T47D (cell line): ENCODE results near the gene HEY2.
"Not testable (repeated sequence)": the region's sequence is repeated elsewhere in the genome, so short reads cannot be mapped to it uniquely, and the experiment has no call there.

Experiments used
- DNase-seq, 2 experiments: peaks; one replicate each; pipeline versions ENCODE4 v3.0.0 to v3.0.0-alpha.2; 2011 to 2012; ENCODE audit warnings: low read depth in 1 of 2, low spot score in 1 of 2
- JUND ChIP-seq: IDR thresholded peaks from 2 replicates; pipeline ENCODE4 v1.6.1; 2012; ENCODE audit warnings: low read depth
- in situ Hi-C: cut with HindIII; loops from 2 replicates; pipeline ENCODE4 v1.10.0; 2016; ENCODE audit warnings: low sequenced_read_pairs, low pct_unique_long_range_greater_than_20kb

HEY2 gene

DNA sequence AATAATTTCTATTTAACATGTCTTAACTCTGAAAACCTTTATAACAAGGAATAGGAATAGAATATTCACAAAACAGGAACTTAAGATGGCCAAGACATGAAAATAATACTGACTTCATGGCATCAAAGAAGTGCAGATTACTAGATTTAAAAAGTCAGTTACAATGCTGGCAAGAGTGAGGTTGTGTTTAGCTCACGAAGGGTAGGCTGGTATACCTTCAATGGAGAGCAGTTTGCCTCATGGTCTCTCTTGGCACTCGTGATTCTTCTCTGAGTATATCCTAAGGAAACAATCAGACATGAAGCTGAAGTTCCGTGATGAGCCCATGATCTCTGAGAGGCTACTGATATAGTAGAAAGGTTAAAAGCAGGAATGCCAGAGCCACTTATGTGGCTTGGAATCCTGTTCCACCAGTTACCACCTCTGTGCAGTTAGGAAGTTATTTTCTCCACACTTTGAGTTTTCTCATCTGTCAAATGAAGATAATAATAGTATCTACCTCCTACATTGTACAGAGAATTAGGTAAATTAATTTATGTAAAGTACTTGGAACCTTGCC, 48.5 kb downstream of the HEY2 start:
- TF ChIP-seq JUND: no peak
- in situ Hi-C loops: no loop called here
- DNase-seq: no peak

DNA sequence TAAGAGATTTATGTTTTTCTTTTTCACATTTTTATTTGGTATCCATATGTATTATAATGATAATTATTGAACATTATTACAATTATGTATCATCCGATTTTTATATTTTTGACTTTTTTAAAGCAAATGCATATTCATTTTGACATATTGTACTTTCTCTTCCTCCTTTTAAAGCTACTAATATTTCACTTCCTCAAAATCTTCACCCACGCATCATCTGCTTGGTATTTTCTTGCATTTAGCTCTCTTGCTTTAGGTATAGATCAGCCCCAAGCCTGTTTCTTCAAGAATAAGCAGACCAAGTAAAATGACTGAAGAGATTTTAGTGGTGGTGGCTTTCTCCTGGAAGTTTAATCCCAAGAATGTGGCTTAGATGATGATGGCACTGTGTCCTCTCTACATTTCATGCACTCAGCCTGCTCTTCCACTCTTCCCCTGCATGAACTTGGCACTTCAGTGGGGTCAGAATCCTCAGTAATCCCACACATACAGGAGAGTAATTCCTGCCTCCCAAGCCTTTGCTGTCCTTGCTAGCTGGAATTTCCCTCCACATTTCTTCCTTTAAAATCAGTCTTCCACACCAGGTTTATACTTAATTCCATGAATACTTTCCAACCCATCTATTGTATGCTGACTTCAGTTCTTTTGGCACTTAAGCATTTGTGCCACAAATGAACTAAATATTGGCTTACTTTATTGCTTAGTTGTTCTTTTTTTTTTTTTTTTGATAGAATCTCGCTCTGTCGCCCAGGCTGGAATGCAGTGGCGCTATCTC, 49.5 kb downstream of the HEY2 start:
- in situ Hi-C loops: no loop called here
- DNase-seq: no peak
- no peak for TF ChIP-seq JUND

GRCh38 chr6:125802383-125802782, 53.0 kb downstream of the HEY2 start:
- TF ChIP-seq JUND: no peak
- in situ Hi-C loops: no loop called here
- DNase-seq: no peak

- in situ Hi-C loops: no loop called here
- no peak for DNase-seq
- TF ChIP-seq JUND: no peak
These were observed 53.5 kb downstream of the HEY2 start for GRCh38 chr6:125802943-125803377.

DNA sequence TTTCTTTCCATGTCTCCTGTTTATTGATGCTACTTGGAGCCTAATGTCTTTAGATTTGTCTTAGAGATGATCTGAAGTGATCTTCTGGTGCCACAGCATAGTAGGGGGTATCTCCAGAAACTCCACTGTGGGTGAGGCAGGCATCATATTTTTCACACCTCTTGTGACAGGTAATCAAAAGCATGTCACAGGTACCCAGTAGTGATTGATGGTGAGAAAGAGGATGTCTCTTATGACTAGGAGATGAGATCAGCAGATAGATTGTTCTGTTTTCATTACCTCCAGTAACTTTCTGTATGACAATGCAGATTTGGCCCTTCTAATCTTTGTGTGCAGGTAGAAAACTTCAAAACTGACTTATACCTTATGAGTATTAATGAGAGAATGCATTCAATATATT, 54.8 kb downstream of the HEY2 start:
- no peak for TF ChIP-seq JUND

DNA sequence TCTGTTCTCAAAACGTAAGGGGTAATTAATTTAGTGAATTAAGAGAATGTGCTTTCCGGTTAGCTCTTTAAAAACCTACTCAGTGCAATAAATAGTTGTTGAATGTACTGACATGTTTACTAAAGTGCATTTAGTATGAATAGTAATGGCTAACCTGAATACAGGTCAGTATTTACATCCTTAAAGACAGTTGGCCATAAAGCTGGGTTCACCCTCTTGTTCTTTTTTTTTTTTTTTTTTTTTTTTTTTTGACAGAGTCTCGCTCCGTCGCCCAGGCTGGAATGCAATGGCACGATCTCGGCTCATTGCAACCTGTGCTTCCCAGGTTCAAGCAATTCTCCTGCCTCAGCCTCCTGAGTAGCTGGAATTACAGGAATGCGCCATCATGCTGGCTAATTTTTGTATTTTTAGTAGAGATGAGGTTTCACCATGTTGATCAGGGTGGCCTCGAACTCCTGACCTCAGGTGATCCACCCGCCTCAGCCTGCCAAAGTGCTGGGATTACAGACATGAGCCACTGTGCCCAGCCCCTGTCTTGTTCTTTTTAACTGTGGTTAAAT, 55.5 kb downstream of the HEY2 start:
- in situ Hi-C loops, DNase-seq: not testable (repeated sequence)

More for the DNA sequence above, 54.8 kb downstream of the HEY2 start:
- no peak for DNase-seq
- in situ Hi-C loops: no loop called here

DNA sequence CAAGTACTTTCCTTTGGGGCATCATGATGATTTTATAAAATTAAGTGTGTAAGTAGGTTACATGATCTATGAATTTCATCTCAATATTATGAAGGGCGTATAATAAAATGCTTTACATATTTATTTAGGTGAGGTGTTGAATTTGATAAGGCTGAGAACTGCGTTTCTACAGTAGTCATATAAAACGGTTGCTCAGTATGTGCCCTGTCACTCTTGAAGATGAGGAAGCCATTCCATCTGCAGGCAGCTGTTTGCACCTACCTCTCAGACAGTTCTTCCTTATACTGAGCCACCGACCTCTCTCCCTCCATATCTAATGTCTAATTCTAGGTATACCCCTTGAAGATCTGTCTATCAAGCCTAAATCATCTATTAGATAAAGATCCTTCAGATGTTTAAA, 57.4 kb downstream of the HEY2 start:
- DNase-seq: no peak
- in situ Hi-C loops: no loop called here
- TF ChIP-seq JUND: no peak

- DNase-seq: no peak
- in situ Hi-C loops: no loop called here
- no peak for TF ChIP-seq JUND
These were observed 57.9 kb downstream of the HEY2 start for GRCh38 chr6:125807293-125807692.

DNA sequence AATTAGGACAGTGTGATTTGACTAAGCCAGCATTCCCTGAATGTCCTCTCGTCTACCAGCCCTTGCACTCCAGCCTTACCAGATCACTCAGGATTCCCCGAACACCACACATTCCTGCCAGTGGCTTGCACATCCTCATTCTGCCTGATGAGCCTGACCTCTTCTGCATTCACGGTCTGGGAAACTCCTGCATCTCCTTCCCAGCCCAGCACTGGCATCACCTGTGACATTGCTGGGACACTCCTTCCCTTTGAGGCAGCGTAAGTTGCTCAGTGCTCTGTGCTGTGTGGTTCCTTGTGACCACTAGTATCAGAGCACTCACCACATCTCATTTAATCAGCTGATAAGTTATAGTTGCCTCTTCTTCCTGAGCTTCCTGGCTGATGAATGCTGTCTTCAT, 58.6 kb downstream of the HEY2 start:
- DNase-seq: no peak
- no peak for TF ChIP-seq JUND

GRCh38 chr6:125808591-125808990, 59.2 kb downstream of the HEY2 start:
- no peak for DNase-seq
- no peak for TF ChIP-seq JUND
- in situ Hi-C loops: no loop called here

More for the DNA sequence above, 58.6 kb downstream of the HEY2 start:
- in situ Hi-C loops: no loop called here

- in situ Hi-C loops: no loop called here
These were observed 60.2 kb downstream of the HEY2 start for GRCh38 chr6:125809570-125810170.

DNA sequence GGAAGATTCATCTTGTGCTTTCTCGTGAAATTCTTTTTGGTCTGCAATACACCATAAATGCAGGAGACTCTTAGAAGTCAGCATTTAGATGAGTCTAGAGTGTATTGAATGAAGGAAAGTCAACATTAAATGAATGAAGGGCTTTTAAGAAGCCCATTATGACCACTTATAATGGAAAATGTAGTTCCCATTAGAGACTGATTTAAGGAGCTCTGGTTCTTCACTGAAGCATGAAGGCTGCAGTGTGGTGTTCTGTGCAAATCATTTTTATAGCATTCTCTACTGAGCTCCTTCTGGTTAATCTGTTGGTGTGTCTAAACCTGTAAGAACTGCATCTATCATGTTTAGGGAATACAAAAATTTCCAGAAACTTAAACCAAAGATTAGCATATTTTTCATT, 61.0 kb downstream of the HEY2 start:
- DNase-seq: no peak
- in situ Hi-C loops: no loop called here
- TF ChIP-seq JUND: no peak

More at GRCh38 chr6:125809570-125810170, 60.2 kb downstream of the HEY2 start:
- no peak for TF ChIP-seq JUND
- DNase-seq: no peak
